A549 (cell line): Measurements from ENCODE around the gene PCDHB4.

Experiments
- CBX8 ChIP-seq: fragments of 200-600 bp; sonication (generic); IDR thresholded peaks from 2 replicates; pipeline ENCODE4 v1.6.1; 2016
- CTCF ChIP-seq: fragments of >200 bp; sonication (Bioruptor Twin); formaldehyde crosslinking; IDR thresholded peaks from 3 replicates; pipeline ENCODE4 v1.5.1; 2016
- EP300 ChIP-seq, 2 experiments: fragments of >200 bp; sonication (Bioruptor Twin); formaldehyde crosslinking; IDR thresholded peaks; 2 replicates in 1 of 2; 3 replicates in 1 of 2; pipeline ENCODE4 v1.6.1; 2016 to 2017
- FOSL2 ChIP-seq, 2 experiments: fragments of 450-650 bp in 1 of 2; fragments of >200 bp in 1 of 2; sonication (Bioruptor Twin) in 1 of 2; formaldehyde crosslinking; IDR thresholded peaks; 2 replicates each; pipeline versions ENCODE4 v1.5.0 to v1.6.1; 2016 to 2020; ENCODE audit warnings: mild to moderate bottlenecking in 1 of 2, moderate library complexity in 1 of 2
- JUN ChIP-seq, 2 experiments: fragments of >200 bp; sonication (Bioruptor Twin); formaldehyde crosslinking; IDR thresholded peaks; 2 replicates in 1 of 2; 3 replicates in 1 of 2; pipeline ENCODE4 v1.6.1; 2016 to 2017
- POLR2A ChIP-seq: IDR thresholded peaks from 2 replicates; pipeline ENCODE4 v1.6.1; 2012; ENCODE audit warnings: mild to moderate bottlenecking, low read length
- POLR2AphosphoS2 ChIP-seq: conservative IDR thresholded peaks from 2 replicates; pipeline ENCODE4 v1.6.1; 2012; ENCODE audit warnings: low read length, improper control_type of control experiment, inconsistent platforms
- REST ChIP-seq: fragments of 200-600 bp; sonication (generic); IDR thresholded peaks from 2 replicates; pipeline ENCODE4 v1.6.1; 2016; ENCODE audit warnings: antibody characterized with exemption, mild to moderate bottlenecking, moderate library complexity
- USF2 ChIP-seq: fragments of 450-650 bp; IDR thresholded peaks from 2 replicates; pipeline ENCODE4 v1.6.1; 2014; ENCODE audit warnings: antibody characterized with exemption
- ZFP36 ChIP-seq: fragments of 450-650 bp; IDR thresholded peaks from 2 replicates; pipeline ENCODE4 v1.6.1; 2014; ENCODE audit warnings: borderline replicate concordance; ENCODE audit not compliant: partially characterized antibody

- TF ChIP-seq CTCF (no peak), POLR2AphosphoS2 (no peak), CBX8 (no peak), POLR2A (no peak), JUN (IDR thresholded peaks at IDR 0.05) (no peak), ZFP36 (no peak), FOSL2 (IDR thresholded peaks at IDR 0.05) (no peak), FOSL2 (CRISPR knock-in tag; IDR thresholded peaks at IDR 0.05) (no peak), USF2 (no peak), EP300 (IDR thresholded peaks at IDR 0.05) (no peak), REST (no peak)
Measured at GRCh38 chr5:141119250-141119649, 2.4 kb upstream of the PCDHB4 start.
